NCI-H2196 treated with DMSO at 0.1 percent for 48 hours (cell line): Measurements from ENCODE around the gene MAN2B2.
A peak's percentile ranks its signal among the peaks of the same experiment; 100 is the strongest.

Source experiments
- DNase-seq: peaks from one replicate; lab custom pipeline; 2025; ENCODE audit not compliant: unreplicated experiment; lab: John Stamatoyannopoulos, UW

The MAN2B2 gene

DNA sequence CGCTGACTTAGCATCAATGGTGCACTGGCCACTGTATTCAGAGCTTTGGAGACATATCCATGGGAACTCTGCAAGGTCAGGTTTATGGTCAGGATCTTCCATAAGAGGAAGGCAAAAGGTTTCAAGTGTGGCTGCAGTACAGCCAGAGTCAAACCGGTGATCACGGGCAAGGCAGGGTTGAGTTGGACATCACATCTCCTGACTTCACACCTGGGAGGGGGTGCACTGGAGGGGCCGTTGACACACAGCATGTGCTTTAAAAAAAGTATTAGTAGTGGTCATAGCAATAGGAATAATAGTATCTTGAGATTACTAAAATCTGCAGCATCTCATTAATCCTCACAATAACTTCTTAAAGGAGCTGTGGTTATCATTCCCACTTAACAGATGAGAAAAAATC is 28.9 kb upstream of the MAN2B2 start:
- DNase-seq = no peak

DNA sequence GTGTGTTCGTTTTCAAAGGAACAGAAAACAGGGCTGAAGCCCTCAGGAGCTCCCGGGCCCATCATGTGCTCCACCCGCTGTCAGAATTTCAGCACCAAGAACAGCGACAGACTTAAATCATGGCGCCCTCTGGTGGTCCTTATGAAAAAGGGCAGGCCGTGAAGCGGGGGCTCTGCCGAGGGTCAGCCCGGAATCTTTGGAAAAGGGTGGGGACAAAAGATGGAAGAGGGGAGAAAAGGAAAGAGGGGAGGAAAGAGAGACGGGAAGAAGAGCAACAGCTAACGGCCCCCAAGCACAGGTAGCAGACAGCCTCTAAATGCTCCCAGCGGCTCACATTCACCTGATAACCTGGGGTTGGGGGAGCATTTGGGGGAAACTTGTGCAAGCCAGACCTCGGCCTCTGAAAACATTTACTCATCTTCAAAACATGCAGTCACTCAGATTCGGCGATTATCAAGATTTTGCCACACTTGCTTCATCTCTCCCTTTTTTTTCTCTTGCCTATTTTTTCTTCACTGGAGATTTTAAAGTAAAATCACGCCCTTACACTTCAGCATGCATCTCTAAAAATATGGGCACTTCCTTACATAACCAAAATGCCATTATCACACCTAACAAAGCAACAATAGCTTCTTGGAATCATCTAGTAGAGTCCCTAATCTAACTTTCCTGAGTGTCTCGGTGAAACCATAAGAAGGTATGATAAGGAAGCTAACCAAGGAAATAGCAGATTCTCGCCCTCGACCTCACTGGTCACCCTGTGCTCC is 28.1 kb upstream of the MAN2B2 start:
- peak; percentile 60 for DNase-seq

DNA sequence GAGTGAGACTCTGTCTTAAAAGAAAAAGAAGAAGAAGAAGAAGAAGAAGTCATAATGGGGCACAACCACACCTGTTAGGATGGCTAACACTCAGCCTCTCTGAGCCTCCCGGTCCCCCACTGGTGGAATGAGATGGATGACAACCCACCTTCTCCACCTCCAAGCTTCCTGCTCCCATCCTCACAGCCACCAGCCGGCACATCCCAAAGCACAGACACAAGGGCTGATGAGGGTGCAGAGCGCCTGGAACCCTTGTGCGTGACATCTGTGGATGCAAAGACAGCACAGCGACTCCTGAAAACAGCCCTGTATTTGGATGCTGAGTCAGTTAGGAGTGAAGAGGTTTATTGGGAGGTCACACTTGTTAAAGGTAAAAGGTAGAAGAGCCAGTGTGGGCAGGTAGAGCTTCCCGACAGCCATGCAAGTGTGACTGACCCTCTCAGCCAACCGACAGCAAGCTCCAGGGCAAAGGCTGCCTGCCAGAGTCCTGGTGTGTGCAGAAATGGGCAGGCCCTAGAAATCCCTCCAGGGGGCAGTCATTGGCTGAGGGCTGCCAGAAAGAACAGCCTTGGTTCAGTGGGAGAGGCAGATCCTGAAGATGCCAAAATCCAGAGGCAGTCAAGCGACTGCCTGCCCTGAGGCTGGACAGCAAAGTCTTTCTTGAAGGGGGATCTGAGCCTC is 26.6 kb upstream of the MAN2B2 start:
- peak; percentile 30 for DNase-seq

DNA sequence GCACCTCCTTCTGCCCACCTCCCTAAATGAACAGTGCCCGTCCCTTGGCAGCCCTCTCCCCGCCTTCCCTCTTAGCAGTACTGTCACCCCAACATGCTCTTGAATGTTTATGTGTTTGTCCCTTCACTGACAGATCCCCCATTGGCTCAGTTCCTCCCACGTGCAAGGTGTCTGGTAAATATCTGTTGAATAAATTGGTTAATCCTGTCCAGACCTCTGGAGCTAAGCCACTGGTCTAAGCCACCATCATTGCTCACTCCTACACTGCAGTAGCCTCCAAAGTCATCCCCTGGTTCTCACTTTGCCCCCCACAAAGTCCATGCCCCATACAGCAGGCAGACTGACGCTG is 26.1 kb upstream of the MAN2B2 start:
- DNase-seq = no peak

DNA sequence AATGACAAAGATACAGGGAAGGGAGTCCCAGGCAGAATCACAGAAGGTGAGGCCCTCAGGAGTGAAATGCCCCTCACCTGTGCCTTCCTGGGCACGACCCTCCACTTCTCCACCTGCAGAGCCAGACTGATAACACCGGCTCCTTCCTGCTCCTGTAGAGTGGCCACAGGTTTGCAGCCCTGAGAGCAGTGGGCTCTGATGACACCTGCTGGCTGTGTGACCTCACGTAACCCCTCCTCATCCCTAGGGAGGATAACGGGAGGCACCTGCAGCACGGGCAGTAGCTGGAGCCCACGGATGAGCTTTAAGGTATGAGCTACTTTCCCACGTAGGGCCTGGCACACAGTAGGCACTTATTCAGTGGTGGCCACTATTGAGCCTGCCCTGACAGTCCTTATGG is 25.5 kb upstream of the MAN2B2 start:
- no peak for DNase-seq

DNA sequence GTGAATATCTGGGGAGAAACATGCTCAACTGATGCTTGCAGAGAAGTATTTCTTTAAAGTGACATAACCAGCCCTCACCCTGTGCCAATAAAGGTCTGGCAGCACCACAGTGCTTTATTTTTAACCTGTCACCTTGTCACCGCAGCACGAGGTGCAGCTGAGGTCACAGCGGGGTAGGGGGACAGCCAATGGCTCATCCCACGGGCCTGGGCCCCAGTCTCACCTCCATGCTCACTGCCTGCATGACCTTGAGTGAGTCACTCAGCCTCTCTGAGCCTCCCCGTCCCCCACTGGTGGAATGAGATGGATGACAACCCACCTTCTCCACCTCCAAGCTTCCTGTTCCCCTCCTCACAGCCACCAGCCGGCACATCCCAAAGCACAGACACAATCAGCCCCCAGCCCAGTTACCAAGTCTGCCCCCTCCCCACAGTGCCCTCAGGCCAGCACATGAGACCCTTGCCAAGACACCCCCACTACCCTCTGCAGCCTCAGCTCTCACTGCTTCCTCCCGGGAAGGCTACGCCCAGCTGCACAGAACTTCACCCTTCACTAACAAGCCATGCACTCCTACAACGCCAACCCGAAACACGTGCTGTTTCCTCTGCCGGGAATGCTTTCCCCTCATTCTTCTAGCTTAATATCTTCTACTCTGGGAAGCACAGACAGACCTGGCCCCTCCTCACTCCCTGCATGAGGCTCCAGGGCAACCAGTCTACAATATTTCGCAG is 24.9 kb upstream of the MAN2B2 start:
- DNase-seq = no peak

DNA sequence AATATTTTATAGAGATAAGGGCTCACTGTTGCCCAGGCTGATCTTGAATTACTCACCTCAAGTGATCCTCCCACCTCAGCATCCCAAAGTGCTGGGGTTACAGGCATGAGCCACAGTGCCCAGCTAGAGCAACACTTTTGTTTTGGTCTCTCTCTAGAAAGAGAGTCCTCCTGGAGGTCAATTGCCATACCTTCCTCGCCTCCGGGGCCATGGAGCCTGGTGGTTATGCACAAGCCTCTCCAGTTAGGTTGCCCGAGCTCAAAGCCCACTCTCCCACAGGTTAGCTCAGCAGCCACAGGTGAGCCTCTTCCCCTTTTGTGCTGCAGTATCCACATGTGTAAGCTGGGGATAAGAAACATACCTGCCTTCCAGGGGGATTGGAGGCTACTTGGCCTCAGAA is 24.2 kb upstream of the MAN2B2 start:
- DNase-seq = no peak

DNA sequence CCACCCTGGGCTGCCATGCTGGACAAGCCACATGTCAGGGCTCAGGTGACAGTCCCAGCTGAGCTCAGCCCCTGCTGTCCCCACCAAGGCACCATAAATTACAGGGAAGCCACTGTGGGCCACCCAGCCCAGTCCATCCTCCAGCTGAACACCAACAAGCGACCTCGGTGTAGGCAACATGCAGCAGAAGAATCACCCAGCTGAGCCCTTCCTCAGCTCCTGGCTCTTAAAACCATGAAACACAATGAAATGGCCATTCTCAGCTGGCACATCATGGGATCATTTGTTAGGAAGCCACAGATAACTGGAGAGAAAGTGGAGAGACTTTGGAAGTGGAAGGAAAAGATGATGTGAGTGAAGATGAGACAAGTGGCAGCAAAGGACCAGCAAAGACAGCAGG is 23.3 kb upstream of the MAN2B2 start:
- no peak for DNase-seq

DNA sequence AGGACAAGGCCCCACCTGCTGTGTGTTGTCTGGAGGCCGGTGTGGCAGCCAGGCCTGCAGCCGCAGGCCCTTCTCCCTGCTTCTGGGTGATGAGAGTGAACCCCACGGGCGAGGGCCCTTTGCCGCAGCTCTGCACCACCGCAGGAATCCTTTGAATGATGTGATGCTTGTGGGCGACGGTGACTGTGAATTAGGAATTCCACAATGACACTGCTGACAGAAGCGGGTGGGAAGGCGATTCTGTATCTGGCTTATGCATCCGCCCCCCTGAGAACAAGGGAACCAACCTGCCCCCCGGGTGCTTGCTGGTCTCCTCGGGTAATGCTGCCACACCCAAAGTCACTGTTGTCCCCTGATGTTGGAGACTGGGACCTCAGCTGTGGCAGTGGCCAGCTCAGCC is 19.5 kb upstream of the MAN2B2 start:
- no peak for DNase-seq

DNA sequence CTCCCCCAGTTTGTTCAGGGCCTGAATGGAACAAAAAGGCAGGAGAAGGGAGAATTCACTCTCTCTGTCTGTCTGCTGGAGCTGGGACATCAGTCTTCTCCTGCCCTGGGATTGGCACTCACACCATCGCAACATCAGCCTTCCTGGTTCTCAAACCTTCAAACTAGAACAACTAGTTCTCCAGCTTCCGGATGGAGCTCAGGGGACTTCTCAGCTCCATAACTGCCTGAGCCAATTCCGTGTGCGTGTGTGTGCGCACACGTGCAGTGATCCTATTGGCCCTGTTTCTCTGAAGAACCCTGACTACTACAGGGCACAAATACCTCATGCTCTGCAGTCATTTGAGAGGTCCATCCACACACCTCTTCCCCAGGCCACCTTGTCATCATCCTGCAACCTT is 18.7 kb upstream of the MAN2B2 start:
- DNase-seq = no peak

DNA sequence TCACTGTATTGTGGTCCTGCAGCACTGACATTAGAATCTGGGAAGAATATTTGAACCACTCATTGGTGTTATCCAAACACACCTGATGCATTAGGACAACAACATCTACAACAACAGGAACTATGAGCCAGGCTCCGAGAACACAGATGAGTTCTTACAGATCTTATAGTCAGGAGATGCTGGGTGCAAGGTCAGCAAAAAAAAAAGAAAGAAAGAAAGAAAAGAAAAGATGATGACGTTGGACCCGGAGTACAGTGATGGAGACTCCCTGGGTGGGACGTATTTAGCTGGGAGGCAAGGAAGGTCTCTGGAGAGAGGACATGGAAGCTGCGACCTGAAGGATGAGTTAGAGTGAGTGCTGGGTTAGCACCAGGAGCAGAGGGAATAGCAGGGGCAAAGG is 17.8 kb upstream of the MAN2B2 start:
- DNase-seq = no peak

DNA sequence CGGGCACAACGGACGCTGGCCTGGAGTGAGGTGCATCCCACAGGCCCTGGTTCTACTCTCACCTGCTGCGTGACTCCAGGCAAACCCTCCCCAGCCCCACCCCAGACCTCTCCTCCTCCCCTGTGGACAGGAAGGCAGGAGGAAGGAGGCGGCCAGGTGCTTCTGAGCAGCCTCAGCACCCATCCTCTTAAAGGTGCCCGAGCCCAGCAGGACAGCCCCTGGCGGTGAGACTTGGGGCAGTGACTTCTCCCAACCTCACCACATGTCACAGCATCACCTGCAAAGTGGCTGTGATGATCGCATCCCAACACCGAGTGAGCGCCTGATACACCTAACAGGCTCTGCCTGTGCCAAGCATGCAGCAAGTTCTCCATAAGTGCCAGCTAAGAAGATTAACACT is 17.1 kb upstream of the MAN2B2 start:
- DNase-seq = no peak

DNA sequence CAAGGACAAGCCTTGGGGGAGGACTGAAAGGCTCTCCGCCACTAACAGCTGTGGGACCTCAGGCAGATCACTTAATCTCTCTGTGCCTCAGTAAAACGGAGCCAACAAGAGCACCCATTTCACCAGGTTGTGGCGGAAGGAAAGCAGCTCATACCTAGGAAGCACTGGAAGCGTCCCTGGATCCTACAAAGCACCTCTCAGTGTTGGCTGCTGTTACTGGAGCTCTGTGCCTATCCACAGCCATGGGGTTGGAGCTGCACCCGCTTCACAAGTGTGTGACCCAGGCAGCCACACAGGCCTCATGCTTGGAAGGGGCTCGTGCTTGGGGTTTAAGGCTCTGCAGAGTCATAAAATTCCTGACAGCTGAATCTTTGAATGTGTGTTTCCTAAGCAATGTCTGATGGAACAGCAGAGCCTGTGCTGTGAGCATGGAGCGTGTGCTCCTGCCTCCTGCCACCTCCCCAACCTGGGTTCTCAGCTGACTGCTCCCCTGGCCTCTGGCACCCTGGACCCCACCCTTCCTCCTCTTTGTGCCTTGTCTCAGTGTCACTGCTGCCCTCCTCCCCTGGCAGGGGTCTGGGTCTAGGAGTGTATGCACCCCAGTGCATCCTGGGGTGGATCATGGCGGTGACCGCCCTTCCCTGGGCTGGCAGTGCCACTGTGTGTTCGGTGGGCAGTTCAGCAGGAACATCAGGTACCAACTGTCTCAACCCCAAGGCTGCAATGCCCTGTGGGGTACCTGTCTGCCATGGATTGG is 14.4 kb upstream of the MAN2B2 start:
- DNase-seq = no peak

DNA sequence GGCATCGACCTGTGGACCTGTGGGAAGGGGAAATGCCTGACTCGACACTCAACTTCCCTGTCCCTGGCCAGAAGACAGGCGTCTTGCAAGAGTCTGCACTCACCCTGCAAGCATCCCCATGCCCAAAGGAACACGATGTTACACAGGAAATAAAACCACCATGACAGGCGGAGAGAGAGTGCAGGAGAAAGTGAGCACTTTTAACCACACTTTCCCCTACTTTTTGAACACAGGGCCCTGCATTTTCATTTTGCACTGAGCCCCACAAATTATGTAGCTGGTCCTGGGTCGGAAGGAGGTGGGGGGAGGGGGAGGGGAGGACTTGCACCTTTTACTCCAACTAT is 13.8 kb upstream of the MAN2B2 start:
- DNase-seq = no peak

DNA sequence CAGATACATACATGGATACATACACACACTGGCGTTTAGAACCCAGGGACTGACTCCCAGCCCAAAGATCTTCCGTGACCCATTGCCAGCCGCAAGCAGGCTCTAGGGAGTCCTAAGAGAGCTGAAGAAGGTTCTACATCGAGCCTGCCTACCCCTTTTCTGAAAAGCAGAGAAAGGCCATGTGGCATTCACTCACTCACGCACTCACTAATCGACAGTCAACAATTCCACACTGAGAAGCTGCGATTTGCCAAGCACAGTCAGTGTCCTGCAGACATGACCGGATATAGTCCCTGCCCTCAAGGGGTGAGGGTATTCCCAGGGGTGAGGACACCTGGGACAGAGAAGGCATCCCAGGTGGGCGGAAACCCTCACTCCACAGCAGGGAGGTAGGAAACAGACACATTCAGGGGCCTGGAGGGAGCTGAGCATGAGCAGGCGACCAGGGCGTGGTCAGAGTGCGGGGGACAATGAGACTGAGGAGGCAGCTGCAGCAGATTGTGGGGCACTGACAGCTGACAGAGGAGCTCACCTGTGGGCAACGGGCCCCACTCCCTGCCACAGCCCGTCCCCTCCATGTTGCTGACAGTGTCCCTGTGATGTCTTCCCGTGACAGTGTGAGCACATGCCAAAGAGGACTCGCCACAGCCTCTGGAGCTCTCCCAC is 13.2 kb upstream of the MAN2B2 start:
- DNase-seq = no peak

DNA sequence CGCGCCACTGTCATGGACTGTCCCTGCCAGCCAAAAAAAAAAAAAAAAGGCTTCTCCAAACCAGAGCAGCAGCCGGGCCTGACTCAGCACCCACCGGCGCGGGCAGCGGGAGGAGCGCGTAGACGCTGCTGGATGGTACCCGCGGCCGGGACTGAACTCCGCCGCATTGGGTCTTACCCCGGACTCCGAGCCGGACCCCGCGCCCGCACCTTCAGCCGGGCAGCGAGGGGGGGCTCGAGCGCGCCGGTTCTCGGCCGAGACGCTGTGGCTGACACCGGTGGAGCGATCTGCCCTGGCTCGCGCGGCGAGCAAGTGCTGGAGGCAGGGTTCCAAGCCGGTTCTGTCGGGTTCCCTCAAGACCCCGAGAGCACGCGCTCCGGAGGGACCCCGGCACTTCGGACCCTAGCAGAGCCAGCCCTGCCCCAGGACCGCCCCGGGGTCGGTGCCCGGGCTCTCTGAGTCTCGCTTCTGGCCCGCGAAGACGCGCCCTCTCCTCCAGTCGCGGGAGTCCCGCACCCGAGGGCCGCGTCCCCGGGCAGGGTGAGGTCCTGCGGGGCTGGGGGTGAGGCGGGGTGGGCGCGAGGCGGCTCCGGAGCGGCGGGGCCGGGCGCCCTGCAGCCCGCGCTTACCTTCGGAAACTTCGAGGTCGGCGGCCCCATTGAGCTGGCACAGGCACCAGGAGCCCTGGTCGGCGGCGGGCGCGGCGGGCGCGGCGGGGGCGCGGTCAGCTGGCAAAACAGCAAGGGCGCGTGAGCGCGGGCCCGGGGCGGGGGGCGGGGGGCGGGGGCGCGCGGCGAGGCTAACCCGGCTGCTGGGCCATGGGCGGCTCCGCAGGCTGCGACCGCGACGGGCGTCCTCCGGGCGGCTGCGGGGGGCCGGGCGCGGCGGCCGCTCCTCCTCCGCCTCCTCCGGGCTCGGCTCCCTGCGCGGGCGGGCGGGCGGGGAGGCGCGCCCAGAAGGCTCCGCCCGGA is 11.8 kb upstream of the MAN2B2 start:
- no peak for DNase-seq

DNA sequence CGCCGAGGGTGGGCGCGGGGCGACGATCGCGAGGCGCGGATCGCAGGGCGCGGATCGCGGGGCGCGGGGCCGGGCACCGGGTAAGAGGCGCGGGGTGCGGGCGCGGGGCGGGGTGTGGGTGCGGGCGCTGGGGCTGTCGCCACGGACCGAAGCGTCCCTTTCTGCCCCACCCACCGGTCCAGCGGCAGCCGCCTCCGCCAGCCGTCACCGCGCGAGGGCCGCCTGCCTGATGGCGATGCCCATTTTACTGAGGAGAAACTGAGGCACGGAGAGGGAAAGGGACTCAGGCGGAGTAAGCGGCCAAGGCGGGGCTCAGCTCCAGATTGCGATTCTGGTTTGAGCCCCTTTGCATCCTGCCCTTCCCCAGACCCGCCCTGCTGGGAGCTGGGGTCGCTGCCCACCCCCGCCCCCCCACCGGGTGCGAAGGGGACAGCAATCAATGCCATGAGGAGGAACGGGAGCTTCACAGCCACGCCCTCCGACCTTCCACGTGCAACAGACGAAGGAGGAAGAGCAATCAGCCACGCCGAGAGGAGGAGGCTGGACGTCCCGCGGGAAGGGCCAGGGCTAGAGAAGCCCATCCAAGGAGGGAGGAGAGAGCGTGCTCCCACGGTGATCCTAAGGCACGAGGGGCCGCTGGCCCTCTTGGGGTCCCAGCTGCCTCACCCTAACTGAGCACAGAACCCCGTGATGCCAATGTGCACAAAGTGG is 10.9 kb upstream of the MAN2B2 start:
- no peak for DNase-seq

DNA sequence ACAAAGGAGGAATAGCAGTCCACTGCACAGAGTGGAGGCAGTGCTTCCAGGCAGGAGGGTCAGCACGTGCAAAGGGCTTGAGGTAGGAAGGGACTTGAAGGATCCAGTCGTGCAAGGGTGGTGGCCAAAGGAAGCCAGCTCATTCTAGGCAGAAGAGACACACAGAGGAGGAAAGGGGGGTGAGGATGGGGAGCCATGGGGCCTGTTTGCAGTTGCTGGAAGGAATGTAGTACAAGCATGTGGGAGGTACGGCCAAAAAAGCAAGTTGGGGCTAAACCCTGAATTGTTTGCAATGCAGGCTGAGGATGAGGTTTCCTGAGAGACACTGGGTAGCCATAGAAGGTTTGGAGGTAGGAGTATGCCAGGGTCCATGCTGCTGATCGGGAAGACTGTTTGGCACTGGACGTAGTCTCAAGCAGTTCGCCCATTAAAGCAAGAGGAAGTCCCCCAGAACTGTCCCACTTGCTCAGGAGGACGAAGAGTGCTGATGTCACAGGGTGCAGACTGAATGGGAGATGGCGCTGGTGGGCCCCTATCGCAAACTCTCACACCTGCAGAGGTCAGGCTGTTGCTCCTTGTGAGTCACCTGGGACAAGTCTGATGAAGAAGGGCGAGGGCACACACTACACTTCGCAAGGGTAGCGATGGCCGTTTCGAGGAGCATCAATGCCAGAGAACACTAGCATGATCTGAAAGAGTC is 9.1 kb upstream of the MAN2B2 start:
- DNase-seq = no peak
